Measurements from ENCODE around the gene NPEPL1.

- TF ChIP-seq POLR2A (IDR thresholded peaks at IDR 0.05) (no peak), CTCF (IDR thresholded peaks at IDR 0.05) (no peak)
These were observed 35.3 kb upstream of the NPEPL1 start for GRCh38 chr20:58657262-58657661.
